Epithelial cell of proximal tubule (primary cell): ENCODE data around the gene STARD10. TPM values are rescaled to one million over a fixed set of nuclear protein-coding genes. Genes with fewer than 3 reads are reported as not detected.

Experiments
- DNase-seq: peaks from one replicate; pipeline ENCODE4 v3.0.0-alpha.2; 2011; ENCODE audit warnings: low read depth
- H3K4me3 ChIP-seq: 2 replicates; pipeline ENCODE4 v1.5.1; 2011; ENCODE audit warnings: low read depth, mild to moderate bottlenecking, low read length
- CTCF ChIP-seq: conservative IDR thresholded peaks from 2 replicates; pipeline ENCODE4 v1.5.1; 2012; ENCODE audit warnings: low read depth, mild to moderate bottlenecking, low read length
- total RNA-seq: library from RNA; depleted of rRNA; stranded (reverse); fragments of >200 nt; gene quantifications from 2 replicates; pipeline ENCODE4 v1.2.3, GENCODE V29; 2015

Gene STARD10
- 54.8 and 67.4 TPM in 2 replicates for total RNA-seq

- peak within 1 kb of the TSS; percentile 87 for H3K4me3 ChIP-seq
- no peak for DNase-seq
- TF ChIP-seq CTCF, result peak; percentile 94
These were observed at the start of gene STARD10 for GRCh38 chr11:72793425-72794367. Gene STARD10 (minus strand): TSS chr11:72794047. CDS start chr11:72781181, 12,866 bp downstream.

- no peak overlapping the region for H3K4me3 ChIP-seq
- no peak for TF ChIP-seq CTCF
- no peak for DNase-seq
These were observed 48.9 kb upstream of the STARD10 start for GRCh38 chr11:72842653-72843330.

- TF ChIP-seq CTCF, result no peak
- no peak overlapping the region for H3K4me3 ChIP-seq
- no peak for DNase-seq
These were observed 48.3 kb upstream of the STARD10 start for GRCh38 chr11:72842126-72842525.

- no peak for DNase-seq
- no peak for TF ChIP-seq CTCF
- H3K4me3 ChIP-seq, result no peak overlapping the region
These were observed 47.5 kb upstream of the STARD10 start for GRCh38 chr11:72841397-72841796.

GRCh38 chr11:72840780-72841179 lies 46.9 kb upstream of the STARD10 start:
- no peak for TF ChIP-seq CTCF
- DNase-seq, result peak; percentile 39
- no peak overlapping the region for H3K4me3 ChIP-seq

- no peak for DNase-seq
- TF ChIP-seq CTCF, result no peak
- no peak overlapping the region for H3K4me3 ChIP-seq
These were observed 45.0 kb upstream of the STARD10 start for GRCh38 chr11:72838691-72839305.
